ENCODE results near the gene NBEAL2. TPM values are rescaled to one million over a fixed set of nuclear protein-coding genes. Genes with fewer than 3 reads are reported as not detected.
A peak's percentile ranks its signal among the peaks of the same experiment; 100 is the strongest.

Gene NBEAL2
- total and polyA plus RNA-seq, 3 donors from 2014 or later = 16.2 to 44.8 (median 40.2) TPM

DNA sequence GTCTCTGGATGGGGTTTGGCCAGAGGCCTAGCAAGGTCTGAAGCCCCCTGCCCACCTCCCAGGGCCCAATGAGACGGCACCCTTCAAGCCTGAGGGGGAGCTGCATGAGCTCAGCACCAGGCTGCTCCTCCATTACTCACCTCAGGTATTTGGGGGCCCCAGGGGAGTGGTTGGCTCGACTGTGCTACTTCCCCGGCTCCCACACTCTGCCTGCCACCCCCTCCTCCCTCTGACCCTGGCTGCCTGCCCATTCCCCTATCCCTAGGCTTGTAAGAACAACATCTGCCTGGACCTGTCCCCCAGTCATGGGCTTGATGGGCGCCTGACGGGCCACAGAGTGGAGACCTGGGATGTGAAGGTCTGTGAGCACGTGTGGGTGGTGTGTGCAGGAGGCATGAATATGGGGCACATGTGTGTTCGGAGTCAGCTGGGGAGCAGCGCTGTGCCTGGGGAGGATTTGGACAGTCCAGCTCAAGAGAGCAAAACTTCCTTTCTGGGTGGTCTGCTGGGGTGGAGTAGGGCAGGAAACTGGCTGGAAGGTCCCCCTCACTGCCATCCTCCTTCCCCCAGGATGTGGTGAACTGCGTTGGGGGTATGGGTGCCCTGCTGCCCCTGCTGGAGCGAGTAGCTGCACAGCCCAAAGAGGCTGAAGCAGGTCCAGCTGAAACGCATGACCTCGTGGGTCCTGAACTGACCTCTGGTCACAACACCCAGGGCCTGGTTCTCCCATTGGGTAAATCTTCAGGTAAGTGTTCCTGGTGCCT lies 17.4 kb downstream of the NBEAL2 start:
- Histone ChIP-seq H3K4me3 (no peak overlapping the region), H3K27me3 (no peaks in the 10 kb centered on the region), H3K9me3 (no peaks in the 10 kb centered on the region), H3K36me3 (ENCODE audit: low read depth, missing control alignments) (no peaks in the 10 kb centered on the region), H3K27ac (no peak overlapping the region), H3K4me1 (no peaks in the 10 kb centered on the region)
- no peak for DNase-seq
- intact Hi-C loops (cut with DNase I; ENCODE audit: low total_unique reads) = loop anchor here (5.0 kb wide), 1 partner anchor 75 kb away; no protein-coding TSS in a partner anchor
- no peak for TF ChIP-seq POLR2A (IDR thresholded peaks at IDR 0.05)
- TF ChIP-seq, protein P1, sequence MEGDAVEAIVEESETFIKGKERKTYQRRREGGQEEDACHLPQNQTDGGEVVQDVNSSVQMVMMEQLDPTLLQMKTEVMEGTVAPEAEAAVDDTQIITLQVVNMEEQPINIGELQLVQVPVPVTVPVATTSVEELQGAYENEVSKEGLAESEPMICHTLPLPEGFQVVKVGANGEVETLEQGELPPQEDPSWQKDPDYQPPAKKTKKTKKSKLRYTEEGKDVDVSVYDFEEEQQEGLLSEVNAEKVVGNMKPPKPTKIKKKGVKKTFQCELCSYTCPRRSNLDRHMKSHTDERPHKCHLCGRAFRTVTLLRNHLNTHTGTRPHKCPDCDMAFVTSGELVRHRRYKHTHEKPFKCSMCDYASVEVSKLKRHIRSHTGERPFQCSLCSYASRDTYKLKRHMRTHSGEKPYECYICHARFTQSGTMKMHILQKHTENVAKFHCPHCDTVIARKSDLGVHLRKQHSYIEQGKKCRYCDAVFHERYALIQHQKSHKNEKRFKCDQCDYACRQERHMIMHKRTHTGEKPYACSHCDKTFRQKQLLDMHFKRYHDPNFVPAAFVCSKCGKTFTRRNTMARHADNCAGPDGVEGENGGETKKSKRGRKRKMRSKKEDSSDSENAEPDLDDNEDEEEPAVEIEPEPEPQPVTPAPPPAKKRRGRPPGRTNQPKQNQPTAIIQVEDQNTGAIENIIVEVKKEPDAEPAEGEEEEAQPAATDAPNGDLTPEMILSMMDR (IDR thresholded peaks at IDR 0.05) = no peak
- WGBS, 2 donors = 77 to 84% methylated on average over 8 to 12 of the region's 12 CpGs

DNA sequence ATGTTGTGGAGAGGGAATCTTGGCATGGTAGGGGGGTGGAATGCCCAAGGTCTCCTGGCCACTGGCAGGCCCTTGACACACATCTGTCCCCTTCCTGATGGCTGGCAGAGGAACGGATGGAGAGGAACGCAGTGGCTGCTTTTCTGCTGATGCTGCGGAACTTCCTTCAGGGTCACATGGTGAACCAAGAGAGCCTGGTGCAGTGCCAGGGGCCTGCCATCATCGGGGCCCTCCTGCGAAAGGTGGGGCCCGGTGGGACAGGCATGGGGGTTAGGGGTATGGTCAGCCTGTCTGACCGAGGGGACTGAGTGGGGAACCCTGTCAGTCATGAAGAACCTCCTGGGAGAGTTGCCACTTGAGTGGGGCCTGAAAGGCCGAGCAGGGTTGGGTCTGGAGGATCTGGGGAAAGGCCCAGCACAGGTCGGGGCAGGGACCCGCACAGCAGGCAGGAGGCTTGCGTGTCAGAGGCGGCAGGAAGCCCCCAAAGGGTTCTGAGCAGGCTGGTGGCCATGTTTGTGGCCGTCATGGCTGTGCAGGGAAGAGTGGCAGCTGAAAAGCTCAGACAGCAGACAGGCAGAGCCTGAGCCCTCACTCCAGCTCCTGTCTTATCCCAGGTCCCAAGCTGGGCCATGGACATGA lies 18.1 kb downstream of the NBEAL2 start:
- H3K9me3 ChIP-seq = no peaks in the 10 kb centered on the region
- no peak overlapping the region for H3K4me3 ChIP-seq
- DNase-seq = no peak
- TF ChIP-seq, protein P1 (IDR thresholded peaks at IDR 0.05) = no peak
- TF ChIP-seq POLR2A (IDR thresholded peaks at IDR 0.05) = no peak
- H3K27me3 ChIP-seq = no peaks in the 10 kb centered on the region
- H3K27ac ChIP-seq = no peak overlapping the region
- H3K36me3 ChIP-seq (ENCODE audit: low read depth, missing control alignments) = no peaks in the 10 kb centered on the region
- no peaks in the 10 kb centered on the region for H3K4me1 ChIP-seq
- 84 to 87% methylated on average over 3 to 13 of the region's 13 CpGs for WGBS, 2 donors
- intact Hi-C loops (cut with DNase I; ENCODE audit: low total_unique reads) = loop anchor here (5.0 kb wide), 1 partner anchor 75 kb away; no protein-coding TSS in a partner anchor

DNA sequence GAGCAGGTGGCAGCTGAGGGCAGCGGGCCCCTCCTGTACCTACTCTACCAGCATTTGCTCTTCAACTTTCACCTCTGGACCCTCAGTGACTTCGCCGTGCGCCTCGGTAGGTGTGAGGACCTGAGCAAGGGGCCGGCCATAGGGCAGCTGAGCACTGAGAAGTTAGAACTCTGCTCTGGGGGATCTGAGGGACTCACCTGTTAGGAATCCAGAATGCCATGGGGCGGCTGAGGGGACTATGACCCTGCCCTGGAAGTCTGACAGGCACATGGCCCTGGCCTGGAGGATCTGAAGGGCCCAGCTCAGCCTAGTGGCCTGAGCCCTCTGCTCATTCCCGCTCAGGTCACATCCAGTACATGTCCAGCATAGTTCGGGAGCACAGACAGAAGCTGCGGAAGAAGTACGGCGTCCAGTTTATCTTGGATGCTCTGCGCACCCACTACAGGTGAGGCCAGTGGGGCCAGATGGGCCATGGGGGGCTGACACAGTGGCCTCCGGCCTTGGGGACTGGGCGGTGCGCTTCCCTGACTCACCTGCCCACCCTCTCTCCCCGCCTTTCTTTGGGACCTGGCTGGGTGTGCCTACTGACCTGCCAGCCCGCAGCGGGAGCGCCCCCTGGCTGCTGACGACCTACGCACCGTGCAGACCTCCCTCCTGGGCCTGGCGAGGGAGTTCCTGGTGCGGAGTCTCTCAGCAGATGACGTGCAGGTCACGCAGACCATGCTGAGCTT lies 18.8 kb downstream of the NBEAL2 start:
- no peaks in the 10 kb centered on the region for H3K9me3 ChIP-seq
- H3K27me3 ChIP-seq = no peaks in the 10 kb centered on the region
- H3K4me3 ChIP-seq = no peak overlapping the region
- no peak overlapping the region for H3K27ac ChIP-seq
- TF ChIP-seq POLR2A (IDR thresholded peaks at IDR 0.05) = no peak
- TF ChIP-seq, protein P1 (IDR thresholded peaks at IDR 0.05) = peak; percentile 68 to 86 (median 73)
- WGBS, 2 donors = 70 to 74% methylated on average over 17 to 27 of the region's 27 CpGs
- intact Hi-C loops (cut with DNase I; ENCODE audit: low total_unique reads) = loop anchor here (5.0 kb wide), 1 partner anchor 76 kb away; no protein-coding TSS in a partner anchor
- H3K36me3 ChIP-seq (ENCODE audit: low read depth, missing control alignments) = no peaks in the 10 kb centered on the region
- peak; percentile 85 for DNase-seq
- no peaks in the 10 kb centered on the region for H3K4me1 ChIP-seq

DNA sequence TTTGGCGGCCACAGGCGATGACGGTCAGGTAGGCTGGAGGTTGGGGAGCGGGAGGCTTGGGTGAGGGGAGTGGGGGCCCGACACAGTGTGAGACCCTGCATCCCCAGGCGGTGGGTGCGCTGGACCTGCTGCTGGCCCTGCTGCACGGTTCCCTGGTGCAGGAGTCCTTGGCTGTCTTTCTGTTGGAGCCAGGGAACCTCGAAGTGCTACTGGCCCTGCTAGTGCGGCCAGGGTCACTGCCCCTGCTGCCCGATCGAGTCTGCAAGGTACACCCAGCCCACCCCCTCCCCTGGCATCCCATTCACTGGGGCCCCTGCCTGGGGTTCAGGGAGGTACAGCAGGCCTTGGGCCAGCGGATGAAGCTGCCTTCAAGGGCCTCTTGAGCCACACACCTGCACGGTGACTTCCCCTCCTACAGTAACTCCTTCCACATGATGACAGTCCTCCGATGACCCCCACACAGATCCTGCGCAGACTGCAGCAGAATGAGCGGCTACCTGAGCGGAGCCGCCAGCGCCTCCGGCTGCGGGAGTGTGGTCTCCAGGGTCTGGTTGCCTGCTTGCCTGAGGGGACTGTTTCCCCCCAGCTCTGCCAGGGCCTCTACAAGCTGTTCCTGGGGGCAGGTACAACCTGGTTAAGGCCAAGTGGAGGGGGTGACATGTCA lies 19.5 kb downstream of the NBEAL2 start:
- TF ChIP-seq, protein P1 (IDR thresholded peaks at IDR 0.05) = no peak
- TF ChIP-seq POLR2A (IDR thresholded peaks at IDR 0.05) = no peak
- intact Hi-C loops (cut with DNase I; ENCODE audit: low total_unique reads) = loop anchor here (5.0 kb wide), 1 partner anchor 77 kb away; no protein-coding TSS in a partner anchor
- WGBS, 2 donors = 90 to 94% methylated on average over 10 to 21 of the region's 22 CpGs

More for the DNA sequence above, 19.5 kb downstream of the NBEAL2 start:
- no peaks in the 10 kb centered on the region for H3K27me3 ChIP-seq
- DNase-seq = no peak
- no peak overlapping the region for H3K4me3 ChIP-seq
- no peaks in the 10 kb centered on the region for H3K9me3 ChIP-seq
- no peaks in the 10 kb centered on the region for H3K4me1 ChIP-seq
- no peaks in the 10 kb centered on the region for H3K36me3 ChIP-seq (ENCODE audit: low read depth, missing control alignments)
- no peak overlapping the region for H3K27ac ChIP-seq

All from testis (tissue), 3 donors.